ENCODE results near the gene GNAQ. TPM values are rescaled to one million over a fixed set of nuclear protein-coding genes. Genes with fewer than 3 reads are reported as not detected.
"Not testable (repeated sequence)": the region's sequence is repeated elsewhere in the genome, so short reads cannot be mapped to it uniquely, and the experiment has no call there.

The GNAQ gene
- total RNA-seq, 2 donors from 2014 or later = 57.1 to 68.1 TPM

- Mint-ChIP-seq H3K27me3 (no peaks in the 10 kb centered on the region), H3K36me3 (ENCODE audit: low read depth) (no peaks in the 10 kb centered on the region), H3K4me3 (no peak overlapping the region), H3K27ac (no peak overlapping the region), H3K4me1 (peaks cover 2% of the 10 kb centered on the region)
- DNase-seq (no peak), ATAC-seq (no peak)
- no peaks in the 10 kb centered on the region for H3K9me3 ChIP-seq (ENCODE audit: control insufficient read depth, low read length, poor library complexity, severe bottlenecking)
Measured at GRCh38 chr9:77766587-77766986, 265.0 kb downstream of the GNAQ start.

- Mint-ChIP-seq H3K36me3 (ENCODE audit: low read depth) (no peaks in the 10 kb centered on the region), H3K4me3 (no peak overlapping the region), H3K4me1 (no peaks in the 10 kb centered on the region), H3K27me3 (no peaks in the 10 kb centered on the region), H3K27ac (no peak overlapping the region)
- ATAC-seq (no peak), DNase-seq (no peak)
- H3K9me3 ChIP-seq (ENCODE audit: control insufficient read depth, low read length, poor library complexity, severe bottlenecking) = no peaks in the 10 kb centered on the region
Measured at GRCh38 chr9:77765781-77766259, 265.8 kb downstream of the GNAQ start.

GRCh38 chr9:77764894-77765780 is 266.5 kb downstream of the GNAQ start:
- no peaks in the 10 kb centered on the region for H3K9me3 ChIP-seq (ENCODE audit: control insufficient read depth, low read length, poor library complexity, severe bottlenecking)
- Mint-ChIP-seq H3K27me3 (no peaks in the 10 kb centered on the region), H3K4me3 (no peak overlapping the region), H3K36me3 (ENCODE audit: low read depth) (no peaks in the 10 kb centered on the region), H3K4me1 (no peaks in the 10 kb centered on the region), H3K27ac (peak overlapping the region; percentile 2)
- DNase-seq (no peak), ATAC-seq (no peak)

GRCh38 chr9:77763566-77763965 is 268.0 kb downstream of the GNAQ start:
- no peaks in the 10 kb centered on the region for H3K9me3 ChIP-seq (ENCODE audit: control insufficient read depth, low read length, poor library complexity, severe bottlenecking)
- DNase-seq (no peak), ATAC-seq (no peak)
- Mint-ChIP-seq H3K4me3 (no peak overlapping the region), H3K27ac (peak overlapping the region; percentile 37), H3K4me1 (peaks cover 3% of the 10 kb centered on the region), H3K27me3 (no peaks in the 10 kb centered on the region), H3K36me3 (ENCODE audit: low read depth) (no peaks in the 10 kb centered on the region)

GRCh38 chr9:77760919-77761318 is 270.7 kb downstream of the GNAQ start:
- H3K36me3 Mint-ChIP-seq (ENCODE audit: low read depth); ATAC-seq; H3K4me3 Mint-ChIP-seq; H3K9me3 ChIP-seq (ENCODE audit: control insufficient read depth, low read length, poor library complexity, severe bottlenecking); H3K4me1 Mint-ChIP-seq; DNase-seq; H3K27ac Mint-ChIP-seq; H3K27me3 Mint-ChIP-seq: not testable (repeated sequence)

- ATAC-seq = no peak
- H3K4me3 Mint-ChIP-seq = no peak overlapping the region
- no peaks in the 10 kb centered on the region for H3K9me3 ChIP-seq (ENCODE audit: control insufficient read depth, low read length, poor library complexity, severe bottlenecking)
- no peak overlapping the region for H3K27ac Mint-ChIP-seq
- no peaks in the 10 kb centered on the region for H3K27me3 Mint-ChIP-seq
- H3K4me1 Mint-ChIP-seq = peaks cover 9% of the 10 kb centered on the region
- no peaks in the 10 kb centered on the region for H3K36me3 Mint-ChIP-seq (ENCODE audit: low read depth)
- no peak for DNase-seq
Measured at GRCh38 chr9:77759391-77759790, 272.2 kb downstream of the GNAQ start.

GRCh38 chr9:77756449-77756848 is 275.2 kb downstream of the GNAQ start:
- H3K9me3 ChIP-seq (ENCODE audit: control insufficient read depth, low read length, poor library complexity, severe bottlenecking) = no peaks in the 10 kb centered on the region
- Mint-ChIP-seq H3K27me3 (no peaks in the 10 kb centered on the region), H3K27ac (no peak overlapping the region), H3K4me3 (no peak overlapping the region), H3K4me1 (peaks cover 20% of the 10 kb centered on the region), H3K36me3 (ENCODE audit: low read depth) (no peaks in the 10 kb centered on the region)
- no peak for ATAC-seq
- no peak for DNase-seq

- no peak for DNase-seq
- Mint-ChIP-seq H3K4me1 (peaks cover 19% of the 10 kb centered on the region), H3K36me3 (ENCODE audit: low read depth) (no peaks in the 10 kb centered on the region), H3K27ac (peak overlapping the region; percentile 83), H3K4me3 (no peak overlapping the region), H3K27me3 (no peaks in the 10 kb centered on the region)
- no peaks in the 10 kb centered on the region for H3K9me3 ChIP-seq (ENCODE audit: control insufficient read depth, low read length, poor library complexity, severe bottlenecking)
- ATAC-seq = no peak
Measured at GRCh38 chr9:77753180-77753579, 278.4 kb downstream of the GNAQ start.

- Mint-ChIP-seq H3K4me3 (no peak overlapping the region), H3K4me1 (peaks cover 21% of the 10 kb centered on the region), H3K36me3 (ENCODE audit: low read depth) (no peaks in the 10 kb centered on the region), H3K27me3 (no peaks in the 10 kb centered on the region), H3K27ac (peak overlapping the region; percentile 83)
- no peaks in the 10 kb centered on the region for H3K9me3 ChIP-seq (ENCODE audit: control insufficient read depth, low read length, poor library complexity, severe bottlenecking)
- ATAC-seq (no peak), DNase-seq (no peak)
Measured at GRCh38 chr9:77752554-77752953, 279.1 kb downstream of the GNAQ start.

- Mint-ChIP-seq H3K27ac (peak overlapping the region; percentile 83), H3K4me1 (peaks cover 22% of the 10 kb centered on the region), H3K36me3 (ENCODE audit: low read depth) (peaks cover 1% of the 10 kb centered on the region), H3K27me3 (no peaks in the 10 kb centered on the region), H3K4me3 (no peak overlapping the region)
- ATAC-seq (peak; percentile 47), DNase-seq (no peak)
- H3K9me3 ChIP-seq (ENCODE audit: control insufficient read depth, low read length, poor library complexity, severe bottlenecking) = no peaks in the 10 kb centered on the region
Measured at GRCh38 chr9:77751341-77752091, 280.1 kb downstream of the GNAQ start.

- H3K4me3 Mint-ChIP-seq = peak overlapping the region; percentile 52
- peaks cover 26% of the 10 kb centered on the region for H3K4me1 Mint-ChIP-seq
- H3K27me3 Mint-ChIP-seq = no peaks in the 10 kb centered on the region
- H3K36me3 Mint-ChIP-seq (ENCODE audit: low read depth) = peaks cover 4% of the 10 kb centered on the region
- peak overlapping the region; percentile 83 for H3K27ac Mint-ChIP-seq
- DNase-seq (no peak), ATAC-seq (no peak)
- no peaks in the 10 kb centered on the region for H3K9me3 ChIP-seq (ENCODE audit: control insufficient read depth, low read length, poor library complexity, severe bottlenecking)
Measured at GRCh38 chr9:77750981-77751340, 280.6 kb downstream of the GNAQ start.

- no peaks in the 10 kb centered on the region for H3K9me3 ChIP-seq (ENCODE audit: control insufficient read depth, low read length, poor library complexity, severe bottlenecking)
- peaks cover 4% of the 10 kb centered on the region for H3K36me3 Mint-ChIP-seq (ENCODE audit: low read depth)
- no peak overlapping the region for H3K27ac Mint-ChIP-seq
- H3K4me3 Mint-ChIP-seq = no peak overlapping the region
- peaks cover 29% of the 10 kb centered on the region for H3K4me1 Mint-ChIP-seq
- DNase-seq = no peak
- no peaks in the 10 kb centered on the region for H3K27me3 Mint-ChIP-seq
- no peak for ATAC-seq
Measured at GRCh38 chr9:77750284-77750683, 281.3 kb downstream of the GNAQ start.

- Mint-ChIP-seq H3K4me1 (peaks cover 25% of the 10 kb centered on the region), H3K27ac (no peak overlapping the region), H3K36me3 (ENCODE audit: low read depth) (peaks cover 4% of the 10 kb centered on the region), H3K4me3 (no peak overlapping the region), H3K27me3 (no peaks in the 10 kb centered on the region)
- DNase-seq (no peak), ATAC-seq (no peak)
- no peaks in the 10 kb centered on the region for H3K9me3 ChIP-seq (ENCODE audit: control insufficient read depth, low read length, poor library complexity, severe bottlenecking)
Measured at GRCh38 chr9:77748214-77748772, 283.3 kb downstream of the GNAQ start.

Measured in T-helper 17 cell (primary cell).